ENCODE results near the gene YBEY. TPM values are rescaled to one million over a fixed set of nuclear protein-coding genes. Genes with fewer than 3 reads are reported as not detected.

The YBEY gene
- total RNA-seq, 1 experiment from 2014 or later = 38.2 TPM

DNA sequence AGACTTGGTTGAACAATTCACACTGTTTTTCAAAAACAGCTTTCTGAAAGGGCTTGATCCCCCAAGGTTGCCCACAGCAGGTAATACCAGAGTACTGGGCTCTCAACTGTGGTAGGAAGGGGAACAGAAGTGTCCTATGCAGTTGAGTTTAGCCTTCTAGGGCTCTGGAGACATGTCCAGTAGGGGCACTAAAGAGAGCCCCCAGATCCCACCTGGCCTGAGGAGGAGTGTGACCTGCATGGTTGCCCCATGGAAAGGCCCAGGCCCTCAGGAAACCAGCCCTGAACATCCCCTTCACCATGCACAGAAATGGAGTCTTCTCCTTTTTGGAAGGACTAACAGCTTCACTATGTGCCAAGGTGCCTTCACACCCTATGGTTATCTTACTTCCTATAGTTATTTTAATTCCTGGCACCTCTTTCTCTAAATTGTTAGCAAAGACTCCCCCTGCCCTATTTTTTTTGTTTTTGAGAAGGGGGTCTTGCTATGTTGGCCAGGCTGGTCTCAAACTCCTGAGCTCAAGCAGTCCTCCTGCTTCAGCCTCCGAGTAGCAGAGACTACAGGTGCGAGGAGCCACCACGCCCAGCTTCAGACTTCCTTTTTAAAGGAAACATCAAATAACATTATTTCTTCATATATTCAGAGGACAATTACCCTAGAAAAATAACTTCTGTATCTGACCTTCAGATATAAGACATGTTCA is 40.8 kb upstream of the YBEY start:
- ATAC-seq = no peak
- CTCF ChIA-PET = no interaction called here
- intact Hi-C loops (cut with micrococcal nuclease) = no loop called here

DNA sequence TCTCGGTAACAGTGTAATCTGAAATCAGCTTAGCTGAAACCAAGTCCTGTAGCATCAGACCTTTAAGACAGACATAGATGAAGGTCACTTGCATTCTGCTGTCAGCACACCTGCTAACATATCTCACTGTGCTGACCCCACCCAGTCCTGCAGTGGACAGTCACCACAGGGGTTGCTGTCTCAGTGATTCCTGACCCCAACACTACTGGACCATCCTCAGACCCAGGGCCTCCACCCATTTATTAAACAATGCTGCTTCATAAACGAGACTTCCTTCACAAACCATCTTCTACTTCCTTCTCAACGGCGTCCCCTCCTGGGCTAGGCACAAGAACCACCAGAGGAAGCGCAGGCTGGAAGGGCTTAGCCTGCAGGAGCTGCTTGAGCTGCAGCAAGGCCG is 39.8 kb upstream of the YBEY start:
- ChIA-PET POLR2A (ENCODE audit: unreplicated experiment) (no interaction called here), CTCF (no interaction called here)
- no peak overlapping the region for H2AFZ ChIP-seq (ENCODE audit: low read length)
- ATAC-seq = no peak
- H3K27ac ChIP-seq (ENCODE audit: low read length) = no peak overlapping the region
- no peaks in the 10 kb centered on the region for H3K4me1 ChIP-seq (ENCODE audit: insufficient read depth, low read length)
- H3F3A ChIP-seq (ENCODE audit: low read length, unreplicated experiment) = no peaks in the 10 kb centered on the region
- no peaks in the 10 kb centered on the region for H3K9me2 ChIP-seq (replicated peaks; ENCODE audit: low read length)
- H3K9ac ChIP-seq (ENCODE audit: low read length) = no peak overlapping the region
- H4K20me1 ChIP-seq (ENCODE audit: low read length) = no peaks in the 10 kb centered on the region
- H3K9me3 ChIP-seq (ENCODE audit: low read length) = no peaks in the 10 kb centered on the region
- BruUV-seq (replicated peaks) = no TSS peak
- no peak for DNase-seq
- no peak overlapping the region for H3K4me3 ChIP-seq (ENCODE audit: low read length)
- intact Hi-C loops (cut with micrococcal nuclease) = no loop called here
- H3K27me3 ChIP-seq (ENCODE audit: low read length) = no peaks in the 10 kb centered on the region
- no peak for TF ChIP-seq EZH2 (IDR thresholded peaks at IDR 0.05; ENCODE audit: low read length, unreplicated experiment)
- TF ChIP-seq, protein P1, sequence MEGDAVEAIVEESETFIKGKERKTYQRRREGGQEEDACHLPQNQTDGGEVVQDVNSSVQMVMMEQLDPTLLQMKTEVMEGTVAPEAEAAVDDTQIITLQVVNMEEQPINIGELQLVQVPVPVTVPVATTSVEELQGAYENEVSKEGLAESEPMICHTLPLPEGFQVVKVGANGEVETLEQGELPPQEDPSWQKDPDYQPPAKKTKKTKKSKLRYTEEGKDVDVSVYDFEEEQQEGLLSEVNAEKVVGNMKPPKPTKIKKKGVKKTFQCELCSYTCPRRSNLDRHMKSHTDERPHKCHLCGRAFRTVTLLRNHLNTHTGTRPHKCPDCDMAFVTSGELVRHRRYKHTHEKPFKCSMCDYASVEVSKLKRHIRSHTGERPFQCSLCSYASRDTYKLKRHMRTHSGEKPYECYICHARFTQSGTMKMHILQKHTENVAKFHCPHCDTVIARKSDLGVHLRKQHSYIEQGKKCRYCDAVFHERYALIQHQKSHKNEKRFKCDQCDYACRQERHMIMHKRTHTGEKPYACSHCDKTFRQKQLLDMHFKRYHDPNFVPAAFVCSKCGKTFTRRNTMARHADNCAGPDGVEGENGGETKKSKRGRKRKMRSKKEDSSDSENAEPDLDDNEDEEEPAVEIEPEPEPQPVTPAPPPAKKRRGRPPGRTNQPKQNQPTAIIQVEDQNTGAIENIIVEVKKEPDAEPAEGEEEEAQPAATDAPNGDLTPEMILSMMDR (conservative IDR thresholded peaks at IDR 0.05; ENCODE audit: low read depth, low read length) = no peak
- TF ChIP-seq EZH2phosphoT487 (IDR thresholded peaks at IDR 0.05; ENCODE audit: borderline replicate concordance, low read length) = no peak
- H3K79me2 ChIP-seq (ENCODE audit: low read length) = no peaks in the 10 kb centered on the region
- H3K4me2 ChIP-seq (ENCODE audit: low read length) = no peak overlapping the region
- H3K36me3 ChIP-seq (ENCODE audit: low read depth, low read length) = peaks cover 79% of the 10 kb centered on the region

More for the DNA sequence above, 40.8 kb upstream of the YBEY start:
- no peaks in the 10 kb centered on the region for H3K27me3 ChIP-seq (ENCODE audit: low read length)
- no peak overlapping the region for H3K4me3 ChIP-seq (ENCODE audit: low read length)
- peaks cover 77% of the 10 kb centered on the region for H3K36me3 ChIP-seq (ENCODE audit: low read depth, low read length)
- no peak overlapping the region for H3K4me2 ChIP-seq (ENCODE audit: low read length)
- no peaks in the 10 kb centered on the region for H4K20me1 ChIP-seq (ENCODE audit: low read length)
- H3F3A ChIP-seq (ENCODE audit: low read length, unreplicated experiment) = no peaks in the 10 kb centered on the region
- H3K9me2 ChIP-seq (replicated peaks; ENCODE audit: low read length) = no peaks in the 10 kb centered on the region
- H2AFZ ChIP-seq (ENCODE audit: low read length) = no peak overlapping the region
- no peaks in the 10 kb centered on the region for H3K4me1 ChIP-seq (ENCODE audit: insufficient read depth, low read length)
- no peak overlapping the region for H3K9ac ChIP-seq (ENCODE audit: low read length)
- TF ChIP-seq EZH2phosphoT487 (IDR thresholded peaks at IDR 0.05; ENCODE audit: borderline replicate concordance, low read length) = no peak
- no peak for TF ChIP-seq EZH2 (IDR thresholded peaks at IDR 0.05; ENCODE audit: low read length, unreplicated experiment)
- TF ChIP-seq, protein P1 (conservative IDR thresholded peaks at IDR 0.05; ENCODE audit: low read depth, low read length) = 0 out of 2 replicates have a peak, but pooled peaks have one; percentile 15
- POLR2A ChIA-PET (ENCODE audit: unreplicated experiment) = interaction anchor here (0.7 kb wide), 1 partner anchor 265 kb away, joined by 5 read pairs; no protein-coding TSS in a partner anchor
- H3K9me3 ChIP-seq (ENCODE audit: low read length) = no peaks in the 10 kb centered on the region
- H3K27ac ChIP-seq (ENCODE audit: low read length) = no peak overlapping the region
- no TSS peak for BruUV-seq (replicated peaks)
- no peak for DNase-seq
- no peaks in the 10 kb centered on the region for H3K79me2 ChIP-seq (ENCODE audit: low read length)

DNA sequence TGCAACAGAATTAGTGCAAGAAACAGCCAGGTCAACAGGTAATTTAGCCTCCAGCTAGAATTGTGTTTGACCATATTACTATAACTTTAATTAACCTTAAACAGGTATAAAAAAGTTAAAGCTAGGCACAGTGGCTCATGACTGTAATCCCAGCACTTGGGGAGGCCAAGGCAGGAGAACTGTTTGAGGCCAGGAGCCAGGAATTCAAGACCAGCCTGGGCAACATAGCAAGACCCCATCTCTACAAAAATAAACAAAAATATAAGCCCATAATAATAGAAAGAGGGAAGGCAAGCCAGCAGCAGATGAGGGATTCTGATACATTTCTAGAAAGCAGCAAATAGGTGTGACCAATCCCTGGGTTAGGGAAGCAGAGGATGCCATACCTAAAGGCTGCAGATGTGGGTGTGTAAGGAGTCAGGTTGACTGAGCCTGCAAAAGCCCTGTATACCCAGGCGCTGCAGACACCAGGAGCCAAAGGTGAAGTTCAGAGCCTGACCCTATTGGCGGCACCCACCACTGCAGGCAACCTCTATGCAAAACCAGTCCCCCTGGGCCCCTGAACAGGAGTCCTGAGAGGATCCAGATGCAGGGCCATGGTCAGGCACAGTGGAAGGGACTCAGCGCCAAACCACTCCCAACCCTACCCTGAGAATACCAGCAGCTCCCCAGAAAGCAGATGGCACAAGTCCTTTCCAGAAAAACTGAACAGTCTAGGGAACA is 38.3 kb upstream of the YBEY start:
- H3K36me3 ChIP-seq (ENCODE audit: low read depth, low read length) = peaks cover 72% of the 10 kb centered on the region

More for the DNA sequence above, 38.3 kb upstream of the YBEY start:
- H3K9me3 ChIP-seq (ENCODE audit: low read length) = no peaks in the 10 kb centered on the region
- no peaks in the 10 kb centered on the region for H3K9me2 ChIP-seq (replicated peaks; ENCODE audit: low read length)
- no peak overlapping the region for H3K4me2 ChIP-seq (ENCODE audit: low read length)
- no peaks in the 10 kb centered on the region for H4K20me1 ChIP-seq (ENCODE audit: low read length)
- no peak overlapping the region for H3K4me3 ChIP-seq (ENCODE audit: low read length)
- no peak for TF ChIP-seq EZH2 (IDR thresholded peaks at IDR 0.05; ENCODE audit: low read length, unreplicated experiment)
- TF ChIP-seq, protein P1 (conservative IDR thresholded peaks at IDR 0.05; ENCODE audit: low read depth, low read length) = no peak
- no peak for TF ChIP-seq EZH2phosphoT487 (IDR thresholded peaks at IDR 0.05; ENCODE audit: borderline replicate concordance, low read length)
- no peak overlapping the region for H3K9ac ChIP-seq (ENCODE audit: low read length)
- no peak for ATAC-seq
- no TSS peak for BruUV-seq (replicated peaks)
- intact Hi-C loops (cut with micrococcal nuclease) = no loop called here
- DNase-seq = no peak
- H3F3A ChIP-seq (ENCODE audit: low read length, unreplicated experiment) = no peaks in the 10 kb centered on the region
- no peaks in the 10 kb centered on the region for H3K4me1 ChIP-seq (ENCODE audit: insufficient read depth, low read length)
- POLR2A ChIA-PET (ENCODE audit: unreplicated experiment) = no interaction called here
- no peaks in the 10 kb centered on the region for H3K79me2 ChIP-seq (ENCODE audit: low read length)
- H3K27ac ChIP-seq (ENCODE audit: low read length) = no peak overlapping the region
- no peak overlapping the region for H2AFZ ChIP-seq (ENCODE audit: low read length)
- CTCF ChIA-PET = no interaction called here
- no peaks in the 10 kb centered on the region for H3K27me3 ChIP-seq (ENCODE audit: low read length)

All from PC-3 (cell line).